ENCODE measurements around the gene TM4SF18.
"Not testable (repeated sequence)": the region's sequence is repeated elsewhere in the genome, so short reads cannot be mapped to it uniquely, and the experiment has no call there.

Gene TM4SF18

GRCh38 chr3:149368201-149368673 is 34.8 kb upstream of the TM4SF18 start:
- no peak for DNase-seq

GRCh38 chr3:149366941-149367840 is 33.8 kb upstream of the TM4SF18 start:
- DNase-seq = peak; percentile 15

GRCh38 chr3:149366031-149366430 is 32.6 kb upstream of the TM4SF18 start:
- DNase-seq = no peak

- DNase-seq = no peak
These were observed 31.2 kb upstream of the TM4SF18 start for GRCh38 chr3:149364624-149365023.

GRCh38 chr3:149363053-149363452 is 29.6 kb upstream of the TM4SF18 start:
- no peak for DNase-seq

- DNase-seq = no peak
These were observed 28.9 kb upstream of the TM4SF18 start for GRCh38 chr3:149362366-149362765.

- DNase-seq = no peak
These were observed 23.2 kb upstream of the TM4SF18 start for GRCh38 chr3:149356630-149357029.

GRCh38 chr3:149356044-149356592 is 22.7 kb upstream of the TM4SF18 start:
- DNase-seq = no peak

- no peak for DNase-seq
These were observed 20.2 kb upstream of the TM4SF18 start for GRCh38 chr3:149353581-149354184.

- DNase-seq = peak; percentile 16
These were observed 19.1 kb upstream of the TM4SF18 start for GRCh38 chr3:149352556-149352955.

- DNase-seq = no peak
These were observed 10.5 kb upstream of the TM4SF18 start for GRCh38 chr3:149343951-149344350.

GRCh38 chr3:149342413-149343380 is 9.3 kb upstream of the TM4SF18 start:
- no peak for DNase-seq

- DNase-seq = no peak
These were observed 7.0 kb upstream of the TM4SF18 start for GRCh38 chr3:149340310-149340933.

GRCh38 chr3:149339931-149340309 is 6.5 kb upstream of the TM4SF18 start:
- no peak for DNase-seq

- DNase-seq = not testable (repeated sequence)
These were observed 4.0 kb upstream of the TM4SF18 start for GRCh38 chr3:149337486-149337885.

- DNase-seq = no peak
These were observed 3.5 kb upstream of the TM4SF18 start for GRCh38 chr3:149336925-149337324.

GRCh38 chr3:149332771-149333170 is 665 bp downstream of the TM4SF18 start:
- no peak for DNase-seq

- no peak for DNase-seq
These were observed 1.1 kb downstream of the TM4SF18 start for GRCh38 chr3:149332227-149332765.

GRCh38 chr3:149331396-149331795 is 2.0 kb downstream of the TM4SF18 start:
- no peak for DNase-seq

- DNase-seq = no peak
These were observed 2.7 kb downstream of the TM4SF18 start for GRCh38 chr3:149330609-149331331.

- DNase-seq = no peak
These were observed 6.3 kb downstream of the TM4SF18 start for GRCh38 chr3:149327156-149327555.
